NCI-H446 (cell line): ENCODE measurements around the gene DAB2IP.
"Not testable (repeated sequence)": the region's sequence is repeated elsewhere in the genome, so short reads cannot be mapped to it uniquely, and the experiment has no call there.

Experiments
- DNase-seq, 2 experiments: peaks; one replicate each; lab custom pipeline; 2025; lab: John Stamatoyannopoulos, UW

DAB2IP gene

GRCh38 chr9:121792476-121792875 is 141.0 kb downstream of the DAB2IP start:
- not testable (repeated sequence) for DNase-seq

- DNase-seq: not testable (repeated sequence)
Observed at GRCh38 chr9:121794334-121794733, 142.9 kb downstream of the DAB2IP start.

GRCh38 chr9:121797081-121797480 is 145.6 kb downstream of the DAB2IP start:
- no peak for DNase-seq

- no peak for DNase-seq
Observed at GRCh38 chr9:121798941-121799340, 147.5 kb downstream of the DAB2IP start.

- DNase-seq: no peak
Observed at GRCh38 chr9:121800376-121800775, 148.9 kb downstream of the DAB2IP start.

GRCh38 chr9:121801579-121801978 is 150.1 kb downstream of the DAB2IP start:
- DNase-seq: no peak

GRCh38 chr9:121802753-121803152 is 151.3 kb downstream of the DAB2IP start:
- DNase-seq: no peak

- no peak for DNase-seq
Observed at GRCh38 chr9:121807069-121807822, 155.8 kb downstream of the DAB2IP start.

- no peak for DNase-seq
Observed at GRCh38 chr9:121807823-121808278, 156.4 kb downstream of the DAB2IP start.

GRCh38 chr9:121808781-121809180 is 157.3 kb downstream of the DAB2IP start:
- no peak for DNase-seq

- DNase-seq: no peak
Observed at GRCh38 chr9:121809356-121810050, 158.1 kb downstream of the DAB2IP start.

- DNase-seq: no peak
Observed at GRCh38 chr9:121810489-121810888, 159.1 kb downstream of the DAB2IP start.

- DNase-seq: no peak
Observed at GRCh38 chr9:121811140-121811539, 159.7 kb downstream of the DAB2IP start.

GRCh38 chr9:121811751-121812150 is 160.3 kb downstream of the DAB2IP start:
- no peak for DNase-seq

GRCh38 chr9:121812159-121812735 is 160.8 kb downstream of the DAB2IP start:
- no peak for DNase-seq

- DNase-seq: no peak
Observed at GRCh38 chr9:121813519-121814210, 162.2 kb downstream of the DAB2IP start.

- DNase-seq: no peak
Observed at GRCh38 chr9:121814594-121814993, 163.2 kb downstream of the DAB2IP start.

- DNase-seq: no peak
Observed at GRCh38 chr9:121815084-121815483, 163.7 kb downstream of the DAB2IP start.

GRCh38 chr9:121815546-121816448 is 164.4 kb downstream of the DAB2IP start:
- DNase-seq: no peak

- no peak for DNase-seq
Observed at GRCh38 chr9:121816449-121816817, 165.0 kb downstream of the DAB2IP start.

GRCh38 chr9:121816845-121817450 is 165.5 kb downstream of the DAB2IP start:
- DNase-seq: no peak
